Measurements from ENCODE around the gene RIOK1. TPM values are rescaled to one million over a fixed set of nuclear protein-coding genes. Genes with fewer than 3 reads are reported as not detected.

Gene RIOK1
- total RNA-seq, 1 donor from 2014 or later, result 8.4 TPM

- DNase-seq (no peak), ATAC-seq (ENCODE audit: poor library complexity) (no peak)
- intact Hi-C loops (cut with DNase I), result no loop called here
These were observed 71.8 kb downstream of the RIOK1 start for GRCh38 chr6:7461416-7461815.

- DNase-seq, result no peak
- no peak for ATAC-seq (ENCODE audit: poor library complexity)
- intact Hi-C loops (cut with DNase I), result no loop called here
These were observed 74.2 kb downstream of the RIOK1 start for GRCh38 chr6:7463785-7464184.

DNA sequence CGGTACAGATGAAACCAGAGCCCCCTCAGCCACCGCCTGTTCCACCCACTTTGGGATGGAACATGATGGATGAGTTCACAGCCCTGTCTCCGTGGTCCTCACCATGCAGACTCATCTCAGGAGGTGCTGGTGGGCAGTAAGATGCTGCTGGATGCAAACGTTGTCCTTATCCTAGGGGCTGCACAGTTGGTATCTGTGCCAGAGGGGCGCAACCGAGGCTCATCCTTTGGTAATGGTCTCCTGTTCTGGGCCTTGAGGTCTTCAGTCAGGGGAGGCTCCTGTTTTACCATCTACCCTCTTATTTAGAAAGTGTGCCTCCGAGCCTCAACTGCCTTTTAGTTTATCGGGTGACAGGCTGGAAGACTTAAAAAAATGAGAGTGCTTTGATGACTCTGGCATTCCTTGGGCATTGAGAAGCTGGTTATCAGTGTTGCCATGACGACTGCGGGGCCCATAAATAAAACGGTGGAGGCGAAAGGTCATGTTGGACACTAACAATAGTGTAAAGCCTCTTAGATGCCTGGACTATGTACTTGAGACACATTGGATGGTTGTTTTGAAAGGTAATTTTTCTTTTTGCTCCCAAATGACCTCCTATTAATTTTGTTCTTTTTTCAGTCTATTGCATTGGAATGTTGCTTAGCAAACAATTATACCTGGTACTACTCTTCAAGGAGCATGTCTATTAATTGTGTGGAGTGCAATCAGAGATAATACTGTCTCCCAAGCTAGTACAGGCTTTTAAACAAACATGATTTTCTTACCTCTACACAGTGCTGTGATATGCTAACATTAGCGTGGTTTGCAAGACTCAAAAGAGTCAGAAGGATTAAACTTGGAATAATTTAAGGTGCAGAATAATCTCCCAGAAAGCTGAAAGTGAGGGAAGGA, 77.6 kb downstream of the RIOK1 start:
- intact Hi-C loops (cut with DNase I), result no loop called here
- ATAC-seq (ENCODE audit: poor library complexity) (peak; percentile 73), DNase-seq (no peak)

Other genes starting within 250 kb of the RIOK1 start
- gene SSR1, start 76.6 kb upstream of the RIOK1 start, total RNA-seq, result 47.5 TPM
- gene CAGE1, start 66 bp upstream of the RIOK1 start, total RNA-seq, result not detected
- 350 TPM for gene DSP, start 151.9 kb downstream of the RIOK1 start, total RNA-seq
- gene SNRNP48, start 200.4 kb downstream of the RIOK1 start, total RNA-seq, result 17.5 TPM